Psoas muscle (tissue), 8 donors: ENCODE results near the gene TEAD1. TPM values are rescaled to one million over a fixed set of nuclear protein-coding genes. Genes with fewer than 3 reads are reported as not detected.

Experiments used
- ATAC-seq, 4 donors: fragments of 200-7000 bp; cut with Tn5 transposase; one replicate each; pipeline ENCODE4 v1.9.1; 2020; ENCODE audit warnings: moderate library complexity in 3 of 4, mild to moderate bottlenecking in 2 of 4
- DNase-seq, 2 donors: peaks; one replicate each; pipeline ENCODE4 v3.0.0-alpha.2; 2020
- H3K27ac ChIP-seq: fragments of 200-600 bp; one replicate; pipeline ENCODE4 v1.8.0; 2022
- H3K27me3 ChIP-seq, 3 donors: fragments of 200-600 bp in 1 of 3; one replicate each; pipeline versions ENCODE4 v1.6.1 to v1.8.0; 2013 to 2022; ENCODE audit warnings: low read length in 2 of 3, mild to moderate bottlenecking in 2 of 3, moderate library complexity in 1 of 3; ENCODE audit not compliant: insufficient read depth in 3 of 3
- H3K36me3 ChIP-seq, 2 donors: fragments of 200-600 bp in 1 of 2; one replicate each; pipeline versions ENCODE4 v1.6.1 to v1.8.0; 2013 to 2022; ENCODE audit warnings: low read depth in 1 of 2, mild to moderate bottlenecking in 1 of 2, moderate library complexity in 1 of 2; ENCODE audit not compliant: insufficient read depth in 1 of 2
- H3K4me1 ChIP-seq: fragments of 200-600 bp; one replicate; pipeline ENCODE4 v1.8.0; 2022
- H3K4me3 ChIP-seq: fragments of 200-600 bp; one replicate; pipeline ENCODE4 v1.8.0; 2022; ENCODE audit warnings: mild to moderate bottlenecking
- H3K9me3 ChIP-seq: fragments of 200-600 bp; one replicate; pipeline ENCODE4 v1.8.0; 2022
- WGBS, 3 donors: extraction: QIAGEN DNeasy Blood & Tissue Kit; methylation state at CpG; one replicate each; pipeline versions ENCODE4 v1.1.6 to v1.1.7; 2013; 5-methylcytosine and 5-hydroxymethylcytosine counted together
- intact Hi-C, 2 donors: fragments of 100-400 bp; cut with DNase I; formaldehyde crosslinking; loops; one replicate each; pipeline versions ENCODE4 v1.11.0 to v1.14.2; 2022
- polyA plus RNA-seq, 3 donors: library from polyadenylated mRNA; stranded (reverse); fragments of 200-250 nt; gene quantifications; one replicate each; pipeline ENCODE4 v1.2.3, GENCODE V29; 2013
- total RNA-seq, 4 donors: library from RNA; stranded (reverse); fragmentation: NEBNext Ultra II Directional in 2 of 4; extraction: Animal tissue kit (Norgen Biotek cat#: 25700) in 2 of 4; gene quantifications; one replicate each; pipeline versions ENCODE4 v1.2.1 to v1.2.4, GENCODE V29; 2021 to 2023
- TF ChIP-seq, protein P1 (sequence below): fragments of 200-600 bp; IDR thresholded peaks from one replicate; pipeline ENCODE4 v1.8.0; 2022; ENCODE audit warnings: antibody characterized with exemption
- donor health status: healthy with polysubstance abuse.
- donor health status: DM: no; HTN: no; CAD: no; lungs with moderate emphysema.
- donor health status: Bipolar disorder and iron deficiency.
- donor health status: healthy.
- donor health status: DM: yes; HTN: yes; CAD: no.
- donor health status: DM: no; HTN: no; CAD: no.
- donor health status: DM: no; HTN: no; CAD: no.
- donor health status: DM: yes; HTN: yes; CAD: no.

The TEAD1 gene
- total and polyA plus RNA-seq, 7 donors = 11.3 to 178 (median 112) TPM

DNA sequence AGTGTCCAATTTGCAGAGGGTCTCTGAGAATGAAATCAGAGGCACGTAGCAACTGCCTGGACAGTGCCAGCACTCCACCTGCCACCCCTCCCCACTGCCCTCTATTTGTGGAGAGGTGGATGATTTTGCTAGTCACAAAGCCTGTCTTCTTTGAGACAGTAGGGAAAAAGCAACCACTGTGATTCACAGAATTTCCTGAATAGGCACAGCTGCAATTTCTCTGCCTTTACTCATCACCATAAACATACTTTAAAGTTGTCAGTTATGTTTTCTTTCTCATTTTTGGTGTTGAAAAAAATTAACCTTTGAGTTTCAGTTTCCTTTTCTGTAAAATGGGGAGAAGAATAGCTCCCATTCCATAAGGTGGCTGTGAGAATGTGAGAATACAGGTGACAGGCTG is 134.3 kb downstream of the TEAD1 start:
- ATAC-seq (no peak), DNase-seq (no peak)
- intact Hi-C loops = no loop called here
- no peaks in the 10 kb centered on the region for H3K36me3 ChIP-seq
- H3K4me3 ChIP-seq = no peak overlapping the region
- peak overlapping the region; percentile 27 for H3K27ac ChIP-seq
- peaks cover 61% of the 10 kb centered on the region for H3K4me1 ChIP-seq
- no peaks in the 10 kb centered on the region for H3K9me3 ChIP-seq
- TF ChIP-seq, protein P1, sequence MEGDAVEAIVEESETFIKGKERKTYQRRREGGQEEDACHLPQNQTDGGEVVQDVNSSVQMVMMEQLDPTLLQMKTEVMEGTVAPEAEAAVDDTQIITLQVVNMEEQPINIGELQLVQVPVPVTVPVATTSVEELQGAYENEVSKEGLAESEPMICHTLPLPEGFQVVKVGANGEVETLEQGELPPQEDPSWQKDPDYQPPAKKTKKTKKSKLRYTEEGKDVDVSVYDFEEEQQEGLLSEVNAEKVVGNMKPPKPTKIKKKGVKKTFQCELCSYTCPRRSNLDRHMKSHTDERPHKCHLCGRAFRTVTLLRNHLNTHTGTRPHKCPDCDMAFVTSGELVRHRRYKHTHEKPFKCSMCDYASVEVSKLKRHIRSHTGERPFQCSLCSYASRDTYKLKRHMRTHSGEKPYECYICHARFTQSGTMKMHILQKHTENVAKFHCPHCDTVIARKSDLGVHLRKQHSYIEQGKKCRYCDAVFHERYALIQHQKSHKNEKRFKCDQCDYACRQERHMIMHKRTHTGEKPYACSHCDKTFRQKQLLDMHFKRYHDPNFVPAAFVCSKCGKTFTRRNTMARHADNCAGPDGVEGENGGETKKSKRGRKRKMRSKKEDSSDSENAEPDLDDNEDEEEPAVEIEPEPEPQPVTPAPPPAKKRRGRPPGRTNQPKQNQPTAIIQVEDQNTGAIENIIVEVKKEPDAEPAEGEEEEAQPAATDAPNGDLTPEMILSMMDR = no peak
- 33 to 63% (median 50%) methylated on average over 1 of the region's 1 CpG for WGBS, 3 donors
- H3K27me3 ChIP-seq = no peaks in the 10 kb centered on the region

DNA sequence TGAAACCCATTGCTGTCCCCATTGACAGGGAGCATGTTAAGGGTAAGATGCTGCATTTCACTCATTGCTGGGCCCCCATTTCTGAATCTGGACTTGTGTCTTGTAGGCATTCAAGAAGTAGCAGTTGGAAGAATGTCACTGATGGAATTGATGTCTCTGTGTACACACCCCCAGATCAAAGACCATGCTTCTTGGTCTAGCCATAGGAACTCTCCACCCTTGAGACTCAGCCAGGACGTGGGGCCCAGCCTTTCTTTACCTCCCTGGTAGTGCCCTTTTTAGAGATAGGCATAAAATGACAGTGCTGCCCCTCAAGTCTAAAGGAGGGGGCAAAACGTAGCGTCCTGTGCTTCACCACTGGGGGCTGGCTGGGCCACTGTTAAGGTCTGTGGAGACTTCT is 135.1 kb downstream of the TEAD1 start:
- Histone ChIP-seq H3K36me3 (no peaks in the 10 kb centered on the region), H3K9me3 (no peaks in the 10 kb centered on the region), H3K27me3 (no peaks in the 10 kb centered on the region), H3K4me3 (no peak overlapping the region), H3K4me1 (peaks cover 61% of the 10 kb centered on the region), H3K27ac (no peak overlapping the region)
- intact Hi-C loops = no loop called here
- TF ChIP-seq, protein P1 = no peak
- WGBS, 3 donors = 92 to 100% (median 93%) methylated on average over 3 of the region's 3 CpGs
- no peak for ATAC-seq
- no peak for DNase-seq

DNA sequence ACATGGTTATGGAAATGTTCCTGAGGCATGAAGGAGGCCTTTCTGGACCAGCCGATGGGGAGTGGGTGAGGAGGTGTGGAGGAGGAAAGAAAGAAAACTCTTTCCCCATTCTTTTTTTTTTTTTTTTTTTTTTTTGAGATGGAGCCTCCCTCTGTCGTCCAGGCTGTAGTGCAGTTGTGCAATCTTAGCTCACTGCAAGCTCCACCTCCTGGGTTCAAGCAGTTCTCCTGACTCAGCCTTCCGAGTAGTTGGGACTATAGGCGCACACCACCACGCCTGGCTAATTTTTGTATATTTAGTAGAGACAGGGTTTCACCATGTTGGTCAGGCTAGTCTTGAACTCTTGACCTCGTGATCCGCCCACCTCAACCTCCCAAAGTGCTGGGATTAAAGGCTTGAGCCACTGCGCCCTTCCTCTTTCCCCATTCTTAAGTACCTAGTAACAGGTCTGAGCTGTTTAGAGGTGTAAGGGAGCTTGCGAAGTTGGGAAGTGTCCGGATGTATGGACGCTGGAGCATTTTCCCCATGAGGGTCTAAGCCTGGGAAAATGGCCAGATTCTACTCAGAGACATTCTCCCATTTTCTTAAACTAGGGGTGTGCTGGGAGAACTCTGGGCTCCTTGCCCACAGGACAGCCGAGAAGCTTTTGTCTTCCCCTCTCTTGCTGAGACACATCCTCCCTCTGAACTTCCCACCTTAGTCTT is 135.8 kb downstream of the TEAD1 start:
- Histone ChIP-seq H3K27me3 (no peaks in the 10 kb centered on the region), H3K9me3 (no peaks in the 10 kb centered on the region), H3K36me3 (no peaks in the 10 kb centered on the region), H3K4me1 (peaks cover 62% of the 10 kb centered on the region), H3K4me3 (no peak overlapping the region), H3K27ac (peak overlapping the region; percentile 53)
- intact Hi-C loops = loop anchor here (5.0 to 10.0 kb wide), 3 partner anchors 65 to 133 kb away; no protein-coding TSS in a partner anchor
- 68 to 73% (median 70%) methylated on average over 12 of the region's 12 CpGs for WGBS, 3 donors
- DNase-seq (no peak), ATAC-seq (no peak)
- TF ChIP-seq, protein P1 = no peak

DNA sequence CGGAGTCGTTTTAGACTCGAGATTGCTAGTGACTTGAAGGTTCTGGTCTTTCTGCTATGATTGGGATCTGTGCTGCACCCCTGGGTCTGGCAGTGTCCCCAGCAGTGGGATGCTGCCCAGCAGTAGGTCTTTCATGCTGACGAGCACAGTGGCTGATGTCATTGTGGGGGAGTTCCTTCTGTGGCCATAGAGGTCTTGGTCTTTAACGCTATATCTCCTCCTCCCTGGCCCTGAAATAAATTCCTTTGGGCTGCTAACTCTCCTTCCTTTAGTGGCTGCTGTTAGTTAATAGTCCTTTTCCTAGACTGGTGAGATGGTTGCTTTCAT is 136.3 kb downstream of the TEAD1 start:
- intact Hi-C loops = loop anchor here (5.0 to 10.0 kb wide), 3 partner anchors 66 to 133 kb away; no protein-coding TSS in a partner anchor
- Histone ChIP-seq H3K4me1 (peaks cover 66% of the 10 kb centered on the region), H3K27ac (peak overlapping the region; percentile 53), H3K4me3 (no peak overlapping the region), H3K9me3 (no peaks in the 10 kb centered on the region), H3K36me3 (no peaks in the 10 kb centered on the region), H3K27me3 (no peaks in the 10 kb centered on the region)
- no peak for DNase-seq
- TF ChIP-seq, protein P1 = no peak
- 32 to 40% (median 37%) methylated on average over 5 of the region's 5 CpGs for WGBS, 3 donors
- no peak for ATAC-seq

DNA sequence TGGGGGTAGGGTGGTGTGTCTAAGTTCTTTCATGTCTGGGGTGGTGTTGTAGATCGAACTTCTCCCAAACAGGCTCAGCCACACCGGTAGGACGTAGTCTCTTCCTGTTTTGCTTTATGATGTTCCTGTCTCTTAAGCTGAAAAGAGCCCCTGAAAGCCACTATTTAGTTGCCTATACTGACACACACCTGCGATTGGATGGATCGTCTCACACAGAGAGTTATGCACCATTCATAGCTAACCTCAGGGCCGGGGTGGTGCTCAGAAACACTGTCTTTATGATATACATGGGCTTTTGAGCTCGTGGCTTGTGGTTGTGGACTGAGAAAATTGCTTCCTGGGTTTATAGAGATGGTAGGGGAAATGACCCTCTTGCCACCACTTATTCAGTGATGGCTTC is 137.6 kb downstream of the TEAD1 start:
- Histone ChIP-seq H3K36me3 (no peaks in the 10 kb centered on the region), H3K9me3 (no peaks in the 10 kb centered on the region), H3K27me3 (no peaks in the 10 kb centered on the region), H3K27ac (no peak overlapping the region), H3K4me3 (no peak overlapping the region), H3K4me1 (peaks cover 74% of the 10 kb centered on the region)
- no peak for DNase-seq
- ATAC-seq = no peak
- 82 to 89% (median 85%) methylated on average over 7 of the region's 7 CpGs for WGBS, 3 donors
- intact Hi-C loops = loop anchor here (5.0 to 10.0 kb wide), 3 partner anchors 67 to 135 kb away; no protein-coding TSS in a partner anchor
- TF ChIP-seq, protein P1 = no peak
